Neural progenitor cell (in vitro differentiated cells): ENCODE measurements around the gene GLIS1. TPM values are rescaled to one million over a fixed set of nuclear protein-coding genes. Genes with fewer than 3 reads are reported as not detected.
A peak's percentile ranks its signal among the peaks of the same experiment; 100 is the strongest.

ENCODE experiments used
- DNase-seq: peaks from one replicate; pipeline ENCODE4 v3.0.0-alpha.2; 2016; ENCODE audit warnings: low spot score
- H2AFZ ChIP-seq: fragments of 200-600 bp; sonication (generic); replicated peaks from 2 replicates; pipeline ENCODE4 v1.6.1; 2016; ENCODE audit warnings: antibody characterized with exemption
- H3F3A ChIP-seq: fragments of 200-600 bp; sonication (generic); 2 replicates; pipeline ENCODE4 v1.6.1; 2016; ENCODE audit warnings: antibody characterized with exemption, low read depth
- H3K27ac ChIP-seq: fragments of 200-600 bp; sonication (generic); 2 replicates; pipeline ENCODE4 v1.5.1; 2016; ENCODE audit warnings: mild to moderate bottlenecking
- H3K27me3 ChIP-seq: fragments of 200-600 bp; sonication (generic); 2 replicates; pipeline ENCODE4 v1.6.1; 2016; ENCODE audit warnings: mild to moderate bottlenecking, moderate library complexity
- H3K36me3 ChIP-seq: fragments of 200-600 bp; sonication (generic); 2 replicates; pipeline ENCODE4 v1.5.1; 2016
- H3K4me1 ChIP-seq: fragments of 200-600 bp; sonication (generic); 2 replicates; pipeline ENCODE4 v1.6.1; 2016; ENCODE audit warnings: mixed run types
- H3K4me2 ChIP-seq: fragments of 200-600 bp; sonication (generic); 2 replicates; pipeline ENCODE4 v1.6.1; 2016
- H3K4me3 ChIP-seq: fragments of 200-600 bp; sonication (generic); 2 replicates; pipeline ENCODE4 v1.5.1; 2016
- H3K79me2 ChIP-seq: fragments of 200-600 bp; sonication (generic); 2 replicates; pipeline ENCODE4 v1.6.1; 2016; ENCODE audit warnings: low read depth
- H3K9ac ChIP-seq: fragments of 200-600 bp; sonication (generic); 2 replicates; pipeline ENCODE4 v1.6.1; 2016
- H3K9me3 ChIP-seq: fragments of 200-600 bp; sonication (generic); 2 replicates; pipeline ENCODE4 v1.5.1; 2016; ENCODE audit warnings: low read depth
- H4K20me1 ChIP-seq: fragments of 200-600 bp; sonication (generic); 2 replicates; pipeline ENCODE4 v1.6.1; 2016; ENCODE audit warnings: low read depth
- H3K27ac Mint-ChIP-seq: 3 replicates; pipeline ENCODE4 v1.8.0; 2021; ENCODE audit warnings: mixed read lengths
- H3K27me3 Mint-ChIP-seq: 2 replicates; pipeline ENCODE4 v1.8.0; 2022; ENCODE audit warnings: low read depth, mild to moderate bottlenecking, inconsistent platforms, moderate library complexity, mixed read lengths; ENCODE audit not compliant: insufficient read depth
- H3K36me3 Mint-ChIP-seq: 3 replicates; pipeline ENCODE4 v1.8.0; 2021; ENCODE audit warnings: mixed read lengths
- H3K4me1 Mint-ChIP-seq: 3 replicates; pipeline ENCODE4 v1.8.0; 2021; ENCODE audit warnings: mixed read lengths
- H3K4me3 Mint-ChIP-seq: 3 replicates; pipeline ENCODE4 v1.8.0; 2021; ENCODE audit warnings: mild to moderate bottlenecking, moderate library complexity, mixed read lengths
- H3K9me3 Mint-ChIP-seq: 3 replicates; pipeline ENCODE4 v1.8.0; 2020; ENCODE audit warnings: mixed read lengths
- EZH2 ChIP-seq: fragments of 200-600 bp; sonication (generic); IDR thresholded peaks from 2 replicates; pipeline ENCODE4 v1.6.1; 2017; ENCODE audit warnings: antibody characterized with exemption, mild to moderate bottlenecking, moderate library complexity
- EZH2phosphoT487 ChIP-seq: fragments of 200-600 bp; sonication (generic); IDR thresholded peaks from 2 replicates; pipeline ENCODE4 v1.6.1; 2017; ENCODE audit warnings: antibody characterized with exemption
- total RNA-seq: library from RNA; depleted of rRNA; stranded (reverse); fragments of >200 nt; gene quantifications from 2 replicates; pipeline ENCODE4 v1.2.3, GENCODE V29; 2015; ENCODE audit warnings: low replicate concordance
- TF ChIP-seq, protein P1 (sequence below): fragments of 200-600 bp; sonication (generic); IDR thresholded peaks from 2 replicates; pipeline ENCODE4 v1.5.1; 2017; ENCODE audit warnings: antibody characterized with exemption, mild to moderate bottlenecking

GLIS1 gene
- total RNA-seq, 1 donor from 2014 or later: not detected

DNA sequence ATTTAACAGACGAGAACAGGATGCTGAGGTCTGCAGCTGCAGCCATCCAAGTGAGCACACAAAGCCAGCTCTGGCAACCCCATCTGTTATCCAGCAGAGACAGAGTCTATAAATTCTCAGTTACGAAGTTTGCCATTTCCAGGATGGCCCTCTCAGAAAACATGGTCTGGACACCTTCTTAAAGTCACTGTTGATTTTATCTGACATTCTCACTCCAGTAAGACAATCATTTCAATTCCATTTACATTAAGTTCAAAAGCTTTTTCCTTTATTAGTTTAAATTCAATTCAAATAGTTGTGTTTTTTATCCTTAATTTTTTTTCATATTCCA lies 154.2 kb downstream of the GLIS1 start:
- Histone ChIP-seq H3K9me3 (no peaks in the 10 kb centered on the region), H3F3A (no peaks in the 10 kb centered on the region), H3K4me3 (no peak overlapping the region), H3K27me3 (no peaks in the 10 kb centered on the region), H4K20me1 (no peaks in the 10 kb centered on the region), H3K4me2 (no peak overlapping the region), H3K79me2 (no peaks in the 10 kb centered on the region), H3K9ac (no peak overlapping the region), H3K36me3 (no peaks in the 10 kb centered on the region), H3K4me1 (peaks cover 7% of the 10 kb centered on the region), H2AFZ (no peak overlapping the region), H3K27ac (no peak overlapping the region)
- H3K4me1 Mint-ChIP-seq: peaks cover 27% of the 10 kb centered on the region
- TF ChIP-seq EZH2phosphoT487 (no peak), EZH2 (no peak)
- TF ChIP-seq, protein P1, sequence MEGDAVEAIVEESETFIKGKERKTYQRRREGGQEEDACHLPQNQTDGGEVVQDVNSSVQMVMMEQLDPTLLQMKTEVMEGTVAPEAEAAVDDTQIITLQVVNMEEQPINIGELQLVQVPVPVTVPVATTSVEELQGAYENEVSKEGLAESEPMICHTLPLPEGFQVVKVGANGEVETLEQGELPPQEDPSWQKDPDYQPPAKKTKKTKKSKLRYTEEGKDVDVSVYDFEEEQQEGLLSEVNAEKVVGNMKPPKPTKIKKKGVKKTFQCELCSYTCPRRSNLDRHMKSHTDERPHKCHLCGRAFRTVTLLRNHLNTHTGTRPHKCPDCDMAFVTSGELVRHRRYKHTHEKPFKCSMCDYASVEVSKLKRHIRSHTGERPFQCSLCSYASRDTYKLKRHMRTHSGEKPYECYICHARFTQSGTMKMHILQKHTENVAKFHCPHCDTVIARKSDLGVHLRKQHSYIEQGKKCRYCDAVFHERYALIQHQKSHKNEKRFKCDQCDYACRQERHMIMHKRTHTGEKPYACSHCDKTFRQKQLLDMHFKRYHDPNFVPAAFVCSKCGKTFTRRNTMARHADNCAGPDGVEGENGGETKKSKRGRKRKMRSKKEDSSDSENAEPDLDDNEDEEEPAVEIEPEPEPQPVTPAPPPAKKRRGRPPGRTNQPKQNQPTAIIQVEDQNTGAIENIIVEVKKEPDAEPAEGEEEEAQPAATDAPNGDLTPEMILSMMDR: no peak
- no peaks in the 10 kb centered on the region for H3K9me3 Mint-ChIP-seq
- DNase-seq: no peak
- peak overlapping the region; percentile 55 for H3K27ac Mint-ChIP-seq
- no peak overlapping the region for H3K4me3 Mint-ChIP-seq
- H3K36me3 Mint-ChIP-seq: no peaks in the 10 kb centered on the region
- H3K27me3 Mint-ChIP-seq: peaks cover 8% of the 10 kb centered on the region

DNA sequence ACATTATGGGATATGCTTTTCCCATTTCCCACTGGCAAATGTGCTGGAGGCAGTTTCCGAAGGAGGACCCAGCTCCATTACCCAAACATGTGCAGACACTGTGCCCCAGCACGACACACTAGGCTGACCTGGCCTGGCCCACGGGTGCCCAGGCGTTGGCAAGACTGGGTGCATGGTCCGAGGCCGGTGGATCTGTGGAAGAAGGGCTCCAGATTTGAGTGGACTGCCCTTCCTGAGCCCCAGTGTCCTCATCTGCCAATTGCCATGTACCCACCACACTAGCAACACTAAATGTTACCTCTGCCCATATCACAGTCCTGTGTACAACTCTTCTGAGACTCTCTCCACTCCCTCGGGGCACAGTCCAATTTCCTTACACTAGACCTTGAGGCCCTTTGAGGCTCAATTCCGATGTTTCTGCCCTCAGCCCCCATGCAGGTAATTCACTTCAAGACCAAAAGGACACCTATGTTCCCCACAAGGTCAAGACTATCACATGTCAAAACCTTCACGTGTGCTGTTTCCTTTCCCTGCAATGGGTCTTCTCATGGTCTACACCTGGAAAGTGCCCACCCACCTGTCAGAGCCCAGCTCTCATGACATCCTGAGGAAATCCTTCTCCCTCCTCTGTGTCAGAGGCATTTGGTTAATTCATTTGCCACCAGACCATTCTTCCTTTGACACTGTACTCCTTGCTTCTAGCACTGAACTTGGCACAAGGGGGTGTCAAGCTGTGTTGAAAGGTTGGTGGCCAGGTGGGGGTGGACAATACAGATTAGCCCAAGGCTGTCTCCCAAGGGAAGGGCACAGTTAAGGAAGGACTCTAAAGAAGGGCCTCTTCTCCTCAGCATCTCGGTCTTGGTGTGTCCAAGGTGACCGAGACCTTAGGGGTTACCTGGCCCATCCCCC lies 154.8 kb downstream of the GLIS1 start:
- peak overlapping the region; percentile 4 for H3K27ac Mint-ChIP-seq
- H3K27ac ChIP-seq: no peak overlapping the region
- H3K4me1 Mint-ChIP-seq: peaks cover 25% of the 10 kb centered on the region
- H3K36me3 Mint-ChIP-seq: no peaks in the 10 kb centered on the region
- no peak overlapping the region for H2AFZ ChIP-seq
- no peaks in the 10 kb centered on the region for H3K79me2 ChIP-seq
- H3F3A ChIP-seq: no peaks in the 10 kb centered on the region
- TF ChIP-seq, protein P1: no peak
- no peak for TF ChIP-seq EZH2phosphoT487
- no peak for TF ChIP-seq EZH2
- H4K20me1 ChIP-seq: no peaks in the 10 kb centered on the region
- no peak for DNase-seq
- no peaks in the 10 kb centered on the region for H3K36me3 ChIP-seq
- no peak overlapping the region for H3K9ac ChIP-seq
- H3K9me3 ChIP-seq: no peaks in the 10 kb centered on the region
- no peak overlapping the region for H3K4me2 ChIP-seq
- H3K27me3 Mint-ChIP-seq: peaks cover 6% of the 10 kb centered on the region
- no peaks in the 10 kb centered on the region for H3K9me3 Mint-ChIP-seq
- H3K4me1 ChIP-seq: peaks cover 7% of the 10 kb centered on the region
- no peaks in the 10 kb centered on the region for H3K27me3 ChIP-seq
- H3K4me3 Mint-ChIP-seq: no peak overlapping the region
- H3K4me3 ChIP-seq: no peak overlapping the region

DNA sequence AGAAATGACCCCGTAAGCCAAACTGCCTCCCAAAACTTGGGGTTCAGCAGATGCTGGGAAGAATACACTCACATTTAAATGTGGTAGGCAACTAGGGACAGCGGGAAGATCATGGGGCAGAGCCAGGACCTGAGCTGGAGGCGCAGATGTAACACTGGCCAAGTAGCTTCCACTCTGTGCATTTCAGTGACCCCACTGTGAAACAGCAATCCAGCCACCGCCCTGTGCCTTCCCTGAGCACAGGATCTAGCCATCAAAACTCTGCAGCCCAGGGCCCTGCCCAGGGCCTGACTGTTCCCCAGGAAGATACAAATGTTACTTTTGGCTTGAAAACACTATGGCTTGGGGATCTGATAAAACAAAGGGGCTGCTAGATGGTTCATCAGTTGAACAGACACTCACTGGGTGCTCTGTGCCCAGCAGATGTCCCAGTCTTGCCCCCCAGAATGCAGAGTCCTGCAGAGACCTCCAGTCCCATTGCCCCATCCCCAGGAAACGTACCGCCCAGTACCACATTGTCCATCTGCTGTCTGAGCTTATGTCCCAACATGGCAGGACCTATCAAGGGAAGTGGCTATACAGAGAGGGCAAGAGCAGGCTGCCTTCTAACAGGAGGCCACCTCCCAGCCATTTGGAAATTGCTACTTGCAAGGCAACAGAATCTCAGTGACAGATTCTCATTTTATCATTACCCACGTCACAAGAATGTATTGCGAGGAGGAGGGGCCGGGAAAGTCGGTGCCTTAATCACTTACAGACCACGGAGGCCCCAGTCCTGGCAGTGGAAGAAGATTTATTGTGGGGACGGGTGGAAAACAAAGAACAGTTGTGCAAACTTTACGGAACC lies 155.7 kb downstream of the GLIS1 start:
- Histone ChIP-seq H3K27me3 (no peaks in the 10 kb centered on the region), H3K4me2 (no peak overlapping the region), H3K36me3 (no peaks in the 10 kb centered on the region), H3F3A (no peaks in the 10 kb centered on the region), H3K9ac (no peak overlapping the region), H3K27ac (no peak overlapping the region), H4K20me1 (no peaks in the 10 kb centered on the region), H3K4me1 (peaks cover 7% of the 10 kb centered on the region), H3K9me3 (no peaks in the 10 kb centered on the region), H2AFZ (no peak overlapping the region), H3K4me3 (no peak overlapping the region), H3K79me2 (no peaks in the 10 kb centered on the region)
- H3K27me3 Mint-ChIP-seq: peaks cover 6% of the 10 kb centered on the region
- no peaks in the 10 kb centered on the region for H3K9me3 Mint-ChIP-seq
- TF ChIP-seq EZH2phosphoT487 (no peak), EZH2 (no peak)
- TF ChIP-seq, protein P1: no peak
- H3K4me3 Mint-ChIP-seq: no peak overlapping the region
- no peaks in the 10 kb centered on the region for H3K36me3 Mint-ChIP-seq
- H3K4me1 Mint-ChIP-seq: peaks cover 25% of the 10 kb centered on the region
- H3K27ac Mint-ChIP-seq: no peak overlapping the region
- DNase-seq: no peak
